Loucy (cell line): Measurements from ENCODE around the gene KLF6.

Experiments
- H2AFZ ChIP-seq: fragments of 200-600 bp; sonication (generic); 2 replicates; pipeline ENCODE4 v1.6.0; 2016; ENCODE audit warnings: antibody characterized with exemption, mild to moderate bottlenecking, low read length, moderate library complexity
- H3F3A ChIP-seq: fragments of 200-600 bp; 2 replicates; pipeline ENCODE4 v1.6.0; 2016; ENCODE audit warnings: antibody characterized with exemption, low read depth, mild to moderate bottlenecking
- H3K27me3 ChIP-seq: fragments of 200-600 bp; sonication (generic); 2 replicates; pipeline ENCODE4 v1.6.1; 2014; ENCODE audit warnings: low read length, mild to moderate bottlenecking; ENCODE audit not compliant: insufficient read depth, poor library complexity, severe bottlenecking
- H3K36me3 ChIP-seq: fragments of 200-600 bp; sonication (generic); 2 replicates; pipeline ENCODE4 v1.6.1; 2016; ENCODE audit warnings: low read length; ENCODE audit not compliant: insufficient read depth
- H3K4me1 ChIP-seq: fragments of 200-600 bp; sonication (generic); 2 replicates; pipeline ENCODE4 v1.5.1; 2014; ENCODE audit warnings: low read length, mild to moderate bottlenecking; ENCODE audit not compliant: insufficient read depth, poor library complexity, severe bottlenecking
- H3K4me2 ChIP-seq: fragments of 200-600 bp; sonication (generic); 2 replicates; pipeline ENCODE4 v1.6.0; 2014; ENCODE audit warnings: antibody characterized with exemption, low read length, low read depth, mild to moderate bottlenecking; ENCODE audit not compliant: poor library complexity, severe bottlenecking
- H3K4me3 ChIP-seq: fragments of 200-600 bp; sonication (generic); 2 replicates; pipeline ENCODE4 v1.5.1; 2014; ENCODE audit warnings: low read length, mild to moderate bottlenecking, mixed read lengths; ENCODE audit not compliant: poor library complexity, severe bottlenecking
- H3K79me2 ChIP-seq: fragments of 200-600 bp; sonication (generic); 2 replicates; pipeline ENCODE4 v1.6.1; 2014; ENCODE audit warnings: low read length; ENCODE audit not compliant: insufficient read depth
- H3K9ac ChIP-seq: fragments of 200-600 bp; sonication (generic); 2 replicates; pipeline ENCODE4 v1.6.0; 2014; ENCODE audit warnings: mild to moderate bottlenecking, low read depth, low read length, moderate library complexity; ENCODE audit not compliant: poor library complexity, severe bottlenecking
- H3K9me2 ChIP-seq: fragments of 200-600 bp; sonication (generic); replicated peaks from 2 replicates; pipeline ENCODE4 v1.6.1; 2016; ENCODE audit warnings: low read depth, low read length, mixed read lengths
- H3K9me3 ChIP-seq: fragments of 200-600 bp; sonication (generic); 2 replicates; pipeline ENCODE4 v1.6.1; 2014; ENCODE audit warnings: mild to moderate bottlenecking, antibody characterized with exemption, low read length, low read depth; ENCODE audit not compliant: insufficient read depth
- H4K20me1 ChIP-seq: fragments of 200-600 bp; sonication (generic); 2 replicates; pipeline ENCODE4 v1.6.0; 2014; ENCODE audit warnings: antibody characterized with exemption, low read length, mild to moderate bottlenecking; ENCODE audit not compliant: insufficient read depth, poor library complexity, severe bottlenecking
- EZH2phosphoT487 ChIP-seq: fragments of 200-600 bp; IDR thresholded peaks from 2 replicates; pipeline ENCODE4 v1.6.1; 2018; ENCODE audit warnings: antibody characterized with exemption, mild to moderate bottlenecking, moderate library complexity, borderline replicate concordance
- TF ChIP-seq, protein P1 (sequence below): fragments of 200-600 bp; sonication (generic); conservative IDR thresholded peaks from 2 replicates; pipeline ENCODE4 v1.5.1; 2014; ENCODE audit warnings: mild to moderate bottlenecking, antibody characterized with exemption, low read length

The KLF6 gene

DNA sequence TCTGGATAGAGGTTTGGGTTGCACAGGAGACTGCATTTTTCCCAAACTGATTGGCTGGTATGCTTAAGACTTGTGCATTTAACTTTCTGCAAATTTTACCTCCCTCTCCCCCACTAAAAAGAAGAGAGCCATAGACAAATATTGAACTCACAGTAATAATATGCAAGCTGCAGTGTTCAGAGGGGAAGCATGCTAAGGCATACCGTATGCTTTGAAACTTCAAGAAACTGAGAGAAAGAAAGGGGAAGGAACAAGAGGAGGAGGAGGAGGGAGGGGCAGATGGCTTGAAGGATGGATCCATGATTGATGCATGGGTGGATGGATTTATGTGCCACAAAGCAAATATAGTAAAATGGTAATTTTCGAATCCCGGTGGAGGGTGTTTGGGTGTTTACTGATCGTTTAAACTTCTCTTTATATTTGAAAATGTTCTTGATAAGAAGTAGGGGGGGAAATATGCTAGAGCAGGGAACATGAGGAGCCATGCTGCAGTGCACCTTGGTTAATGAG, 7.8 kb upstream of the KLF6 start:
- H2AFZ ChIP-seq: no peak overlapping the region
- H3K9me3 ChIP-seq: peaks cover 11% of the 10 kb centered on the region; the same call in 1 of the 2 replicates
- no peaks in the 10 kb centered on the region for H3K36me3 ChIP-seq
- H4K20me1 ChIP-seq: no peaks in the 10 kb centered on the region
- no peaks in the 10 kb centered on the region for H3K79me2 ChIP-seq
- H3K4me3 ChIP-seq: no peak overlapping the region
- H3K4me2 ChIP-seq: no peak overlapping the region
- H3K27me3 ChIP-seq: peaks cover 6% of the 10 kb centered on the region
- no peak for TF ChIP-seq EZH2phosphoT487
- TF ChIP-seq, protein P1, sequence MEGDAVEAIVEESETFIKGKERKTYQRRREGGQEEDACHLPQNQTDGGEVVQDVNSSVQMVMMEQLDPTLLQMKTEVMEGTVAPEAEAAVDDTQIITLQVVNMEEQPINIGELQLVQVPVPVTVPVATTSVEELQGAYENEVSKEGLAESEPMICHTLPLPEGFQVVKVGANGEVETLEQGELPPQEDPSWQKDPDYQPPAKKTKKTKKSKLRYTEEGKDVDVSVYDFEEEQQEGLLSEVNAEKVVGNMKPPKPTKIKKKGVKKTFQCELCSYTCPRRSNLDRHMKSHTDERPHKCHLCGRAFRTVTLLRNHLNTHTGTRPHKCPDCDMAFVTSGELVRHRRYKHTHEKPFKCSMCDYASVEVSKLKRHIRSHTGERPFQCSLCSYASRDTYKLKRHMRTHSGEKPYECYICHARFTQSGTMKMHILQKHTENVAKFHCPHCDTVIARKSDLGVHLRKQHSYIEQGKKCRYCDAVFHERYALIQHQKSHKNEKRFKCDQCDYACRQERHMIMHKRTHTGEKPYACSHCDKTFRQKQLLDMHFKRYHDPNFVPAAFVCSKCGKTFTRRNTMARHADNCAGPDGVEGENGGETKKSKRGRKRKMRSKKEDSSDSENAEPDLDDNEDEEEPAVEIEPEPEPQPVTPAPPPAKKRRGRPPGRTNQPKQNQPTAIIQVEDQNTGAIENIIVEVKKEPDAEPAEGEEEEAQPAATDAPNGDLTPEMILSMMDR: no peak
- H3F3A ChIP-seq: no peaks in the 10 kb centered on the region
- H3K4me1 ChIP-seq: no peaks in the 10 kb centered on the region
- no peak overlapping the region for H3K9ac ChIP-seq
- H3K9me2 ChIP-seq: no peaks in the 10 kb centered on the region

- H3K9ac ChIP-seq: no peak overlapping the region
- no peak overlapping the region for H3K4me2 ChIP-seq
- no peaks in the 10 kb centered on the region for H3K9me2 ChIP-seq
- H3K79me2 ChIP-seq: no peaks in the 10 kb centered on the region
- no peak for TF ChIP-seq EZH2phosphoT487
- TF ChIP-seq, protein P1: no peak
- no peaks in the 10 kb centered on the region for H3K36me3 ChIP-seq
- no peaks in the 10 kb centered on the region for H3K4me1 ChIP-seq
- no peaks in the 10 kb centered on the region for H4K20me1 ChIP-seq
- H3K27me3 ChIP-seq: peaks cover 6% of the 10 kb centered on the region
- no peak overlapping the region for H2AFZ ChIP-seq
- no peak overlapping the region for H3K4me3 ChIP-seq
- peaks cover 11% of the 10 kb centered on the region; the same call in 1 of the 2 replicates for H3K9me3 ChIP-seq
- H3F3A ChIP-seq: no peaks in the 10 kb centered on the region
Measured at GRCh38 chr10:3791974-3792633, 7.1 kb upstream of the KLF6 start.

DNA sequence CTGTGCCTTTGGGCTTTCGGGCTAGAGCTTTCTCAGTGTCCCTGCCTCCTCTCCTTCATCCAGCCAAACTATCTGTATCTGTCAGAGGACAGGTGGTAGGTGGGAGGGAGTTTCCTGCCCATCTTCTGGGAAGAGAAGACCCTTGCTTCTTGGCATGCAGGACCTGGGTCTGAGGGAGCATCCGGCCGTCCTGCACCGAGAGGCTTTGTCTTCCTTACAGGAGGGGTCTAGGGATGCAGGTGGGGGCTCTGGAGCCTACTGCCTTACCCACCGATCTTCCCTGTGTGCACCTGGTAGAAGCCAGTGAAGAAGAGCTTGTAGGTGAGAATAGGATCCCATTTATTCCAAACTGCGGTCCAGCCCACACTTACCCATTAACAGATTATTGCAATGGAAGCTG, 5.8 kb upstream of the KLF6 start:
- no peak overlapping the region for H2AFZ ChIP-seq
- no peaks in the 10 kb centered on the region for H3K79me2 ChIP-seq
- H3K4me1 ChIP-seq: peaks cover 6% of the 10 kb centered on the region
- no peaks in the 10 kb centered on the region for H3K9me2 ChIP-seq
- no peak overlapping the region for H3K4me2 ChIP-seq
- H3K9me3 ChIP-seq: peaks cover 11% of the 10 kb centered on the region; the same call in 1 of the 2 replicates
- H3K4me3 ChIP-seq: no peak overlapping the region
- H3K27me3 ChIP-seq: no peaks in the 10 kb centered on the region
- H4K20me1 ChIP-seq: no peaks in the 10 kb centered on the region
- no peaks in the 10 kb centered on the region for H3F3A ChIP-seq
- H3K36me3 ChIP-seq: no peaks in the 10 kb centered on the region
- H3K9ac ChIP-seq: no peak overlapping the region
- TF ChIP-seq EZH2phosphoT487: no peak
- TF ChIP-seq, protein P1: no peak
